Natural killer cell (primary cell): ENCODE results near the gene NCAM1. TPM values are rescaled to one million over a fixed set of nuclear protein-coding genes. Genes with fewer than 3 reads are reported as not detected.

Experiments
- ATAC-seq, 3 donors: fragments of 150-1000 bp in 2 of 3; fragments of 200-7000 bp in 1 of 3; cut with Tn5 transposase; 1 replicate in 1 of 3; 2 replicates in 2 of 3; pipeline ENCODE4 v1.10.0; 2021; ENCODE audit warnings: mild to moderate bottlenecking in 2 of 3, moderate library complexity in 2 of 3
- DNase-seq, 2 donors: peaks; one replicate each; pipeline versions ENCODE4 v3.0.0 to v3.0.0-alpha.2; 2013 to 2021; ENCODE audit warnings: mixed read lengths in 1 of 2
- H3K27ac ChIP-seq: one replicate; pipeline ENCODE4 v1.5.1; 2013; ENCODE audit warnings: mild to moderate bottlenecking, low read length
- H3K27me3 ChIP-seq: one replicate; pipeline ENCODE4 v1.6.1; 2013; ENCODE audit warnings: low read length; ENCODE audit not compliant: control insufficient read depth, insufficient read depth
- H3K36me3 ChIP-seq: one replicate; pipeline ENCODE4 v1.6.1; 2013; ENCODE audit warnings: low read length; ENCODE audit not compliant: control insufficient read depth, insufficient read depth
- H3K4me1 ChIP-seq: one replicate; pipeline ENCODE4 v1.6.1; 2013; ENCODE audit warnings: low read length; ENCODE audit not compliant: control insufficient read depth, insufficient read depth
- H3K4me3 ChIP-seq: one replicate; pipeline ENCODE4 v1.5.1; 2013; ENCODE audit warnings: low read length
- H3K9me3 ChIP-seq: one replicate; pipeline ENCODE4 v1.6.1; 2013; ENCODE audit warnings: low read length; ENCODE audit not compliant: control insufficient read depth, insufficient read depth
- H3K27ac Mint-ChIP-seq, 2 donors: one replicate each; pipeline ENCODE4 v1.8.0; 2022; ENCODE audit warnings: mild to moderate bottlenecking in 2 of 2, mixed read lengths in 2 of 2, moderate library complexity in 1 of 2
- H3K27me3 Mint-ChIP-seq, 2 donors: one replicate each; pipeline ENCODE4 v1.8.0; 2022; ENCODE audit warnings: low read depth in 2 of 2, mixed read lengths in 2 of 2
- H3K36me3 Mint-ChIP-seq: one replicate; pipeline ENCODE4 v1.8.0; 2022; ENCODE audit warnings: mixed read lengths
- H3K4me1 Mint-ChIP-seq, 2 donors: one replicate each; pipeline ENCODE4 v1.8.0; 2022; ENCODE audit warnings: mixed read lengths in 2 of 2
- H3K4me3 Mint-ChIP-seq: one replicate; pipeline ENCODE4 v1.8.0; 2022; ENCODE audit warnings: mild to moderate bottlenecking, moderate library complexity, mixed read lengths
- H3K9me3 Mint-ChIP-seq, 2 donors: one replicate each; pipeline ENCODE4 v1.8.0; 2022; ENCODE audit warnings: mixed read lengths in 2 of 2
- WGBS: methylation state at CpG from one replicate; pipeline ENCODE4 v1.1.7; 2013; ENCODE audit warnings: missing lambda C conversion rate; ENCODE audit not compliant: insufficient coverage; 5-methylcytosine and 5-hydroxymethylcytosine counted together
- intact Hi-C: fragments of 100-400 bp; cut with micrococcal nuclease; formaldehyde crosslinking; loops from one replicate; pipeline ENCODE4 v1.14.2; 2022
- total RNA-seq, 4 donors: library from RNA; stranded (reverse); fragments of 120-200 nt in 1 of 4; gene quantifications; one replicate each; pipeline versions ENCODE4 v1.2.3 to v1.2.4, GENCODE V29; 2013 to 2022
- TF ChIP-seq, protein P1 (sequence below): fragments of 200-600 bp; IDR thresholded peaks from one replicate; pipeline ENCODE4 v1.8.0; 2022; ENCODE audit warnings: antibody characterized with exemption

NCAM1 gene
- total RNA-seq, 3 donors from 2014 or later (not counting 1 experiment from before 2014, with no cell fraction given) = 129 to 208 (median 187) TPM

DNA sequence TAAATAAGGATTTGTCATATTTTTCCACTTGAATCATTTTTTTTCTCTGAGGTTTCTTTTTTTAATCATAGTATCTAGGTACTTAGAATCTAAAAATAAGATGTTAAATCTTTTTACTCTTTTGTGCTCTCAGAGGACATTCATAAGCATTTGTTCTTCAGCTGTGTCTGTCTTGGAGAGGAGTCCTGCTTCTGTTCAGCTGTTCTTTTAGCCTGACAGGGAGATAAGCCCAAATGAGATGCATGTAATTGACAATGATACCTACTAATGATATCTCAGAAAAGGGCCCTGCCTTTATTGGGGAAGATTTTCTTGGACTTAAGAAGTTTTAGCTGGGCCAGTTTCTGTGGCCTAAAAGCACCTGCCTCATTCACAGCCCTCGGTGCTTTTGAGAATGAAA, 156.9 kb downstream of the NCAM1 start:
- Histone ChIP-seq H3K27ac (no peak overlapping the region), H3K4me3 (no peak overlapping the region), H3K9me3 (no peaks in the 10 kb centered on the region), H3K4me1 (no peaks in the 10 kb centered on the region), H3K36me3 (no peaks in the 10 kb centered on the region), H3K27me3 (no peaks in the 10 kb centered on the region)
- WGBS = 88% methylated on average over 1 of the region's 1 CpG
- Mint-ChIP-seq H3K27me3 (no peaks in the 10 kb centered on the region), H3K4me1 (peaks cover 18 to 22% of the 10 kb centered on the region in 2 donors), H3K27ac (no peak overlapping the region), H3K9me3 (no peaks in the 10 kb centered on the region), H3K4me3 (no peak overlapping the region), H3K36me3 (no peaks in the 10 kb centered on the region)
- DNase-seq = no peak
- ATAC-seq = no peak
- intact Hi-C loops = no loop called here
- TF ChIP-seq, protein P1, sequence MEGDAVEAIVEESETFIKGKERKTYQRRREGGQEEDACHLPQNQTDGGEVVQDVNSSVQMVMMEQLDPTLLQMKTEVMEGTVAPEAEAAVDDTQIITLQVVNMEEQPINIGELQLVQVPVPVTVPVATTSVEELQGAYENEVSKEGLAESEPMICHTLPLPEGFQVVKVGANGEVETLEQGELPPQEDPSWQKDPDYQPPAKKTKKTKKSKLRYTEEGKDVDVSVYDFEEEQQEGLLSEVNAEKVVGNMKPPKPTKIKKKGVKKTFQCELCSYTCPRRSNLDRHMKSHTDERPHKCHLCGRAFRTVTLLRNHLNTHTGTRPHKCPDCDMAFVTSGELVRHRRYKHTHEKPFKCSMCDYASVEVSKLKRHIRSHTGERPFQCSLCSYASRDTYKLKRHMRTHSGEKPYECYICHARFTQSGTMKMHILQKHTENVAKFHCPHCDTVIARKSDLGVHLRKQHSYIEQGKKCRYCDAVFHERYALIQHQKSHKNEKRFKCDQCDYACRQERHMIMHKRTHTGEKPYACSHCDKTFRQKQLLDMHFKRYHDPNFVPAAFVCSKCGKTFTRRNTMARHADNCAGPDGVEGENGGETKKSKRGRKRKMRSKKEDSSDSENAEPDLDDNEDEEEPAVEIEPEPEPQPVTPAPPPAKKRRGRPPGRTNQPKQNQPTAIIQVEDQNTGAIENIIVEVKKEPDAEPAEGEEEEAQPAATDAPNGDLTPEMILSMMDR = no peak

DNA sequence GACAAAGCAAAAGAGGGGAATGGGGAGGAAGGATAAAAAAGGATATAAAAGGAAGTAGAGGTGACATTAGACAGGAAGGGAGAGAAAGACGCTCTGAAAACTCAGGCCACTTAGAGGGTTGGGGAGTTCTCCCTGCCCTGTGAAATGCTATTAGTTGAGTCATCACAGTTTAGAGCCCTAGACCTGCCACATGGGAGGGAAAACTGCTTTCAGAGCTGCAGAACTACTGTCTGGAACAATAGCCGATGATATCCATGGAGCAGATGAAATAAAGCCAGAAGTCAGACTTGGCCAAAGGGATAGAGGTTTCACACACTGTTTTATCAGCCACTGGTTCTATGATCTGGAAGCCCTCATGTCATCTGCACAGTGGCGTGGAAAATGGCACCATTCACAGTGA, 157.9 kb downstream of the NCAM1 start:
- TF ChIP-seq, protein P1 = no peak
- intact Hi-C loops = no loop called here
- no peaks in the 10 kb centered on the region for H3K9me3 ChIP-seq
- WGBS = 72% methylated on average over 3 of the region's 3 CpGs
- Mint-ChIP-seq H3K4me1 (peaks cover 23 to 26% of the 10 kb centered on the region in 2 donors), H3K9me3 (no peaks in the 10 kb centered on the region), H3K4me3 (no peak overlapping the region), H3K27ac (no peak overlapping the region), H3K27me3 (no peaks in the 10 kb centered on the region), H3K36me3 (no peaks in the 10 kb centered on the region)
- H3K4me1 ChIP-seq = no peaks in the 10 kb centered on the region
- ATAC-seq (no peak), DNase-seq (no peak)
- no peaks in the 10 kb centered on the region for H3K36me3 ChIP-seq
- no peak overlapping the region for H3K4me3 ChIP-seq
- H3K27ac ChIP-seq = no peak overlapping the region
- no peaks in the 10 kb centered on the region for H3K27me3 ChIP-seq

DNA sequence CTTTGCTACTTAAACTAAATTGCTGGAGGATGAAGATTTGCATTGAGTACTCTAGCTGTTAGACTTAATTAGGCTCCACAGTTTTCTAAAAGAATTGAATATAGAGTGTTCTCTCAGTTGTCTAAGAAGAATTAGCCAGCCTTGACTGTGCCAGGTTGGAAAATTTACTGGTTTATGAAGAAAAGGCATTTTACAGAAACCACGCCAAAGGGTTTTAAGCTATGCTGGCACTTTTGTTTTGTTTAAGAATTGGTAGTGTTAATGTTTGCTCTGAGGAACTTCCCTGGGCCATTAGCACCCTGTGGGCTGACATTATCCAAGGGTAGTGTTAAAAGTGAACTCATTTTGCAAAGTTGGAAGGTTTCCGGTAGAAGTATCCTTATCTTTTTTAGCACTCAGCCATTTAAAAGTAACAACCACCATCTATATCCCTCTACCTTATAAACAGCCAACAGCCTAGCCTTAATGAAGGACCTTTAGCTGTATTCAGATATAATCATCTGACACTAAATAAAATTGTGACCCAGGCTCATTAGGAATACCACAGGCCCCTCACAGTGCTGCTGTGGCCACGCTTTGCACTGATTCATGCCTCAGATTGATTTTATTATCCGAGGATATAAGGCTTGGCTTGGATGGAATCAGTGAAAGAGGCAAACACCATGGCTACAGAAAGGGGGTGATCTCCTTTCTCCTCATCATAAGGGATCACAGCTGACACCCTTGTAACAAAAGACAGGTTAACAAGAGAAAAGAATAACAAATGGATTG, 158.9 kb downstream of the NCAM1 start:
- WGBS = 96% methylated on average over 4 of the region's 4 CpGs
- Histone ChIP-seq H3K27me3 (no peaks in the 10 kb centered on the region), H3K4me3 (no peak overlapping the region), H3K4me1 (no peaks in the 10 kb centered on the region), H3K27ac (no peak overlapping the region), H3K9me3 (no peaks in the 10 kb centered on the region), H3K36me3 (no peaks in the 10 kb centered on the region)
- intact Hi-C loops = no loop called here
- Mint-ChIP-seq H3K36me3 (no peaks in the 10 kb centered on the region), H3K27ac (no peak overlapping the region), H3K4me1 (peaks cover 27 to 29% of the 10 kb centered on the region in 2 donors), H3K27me3 (no peaks in the 10 kb centered on the region), H3K4me3 (no peak overlapping the region), H3K9me3 (no peaks in the 10 kb centered on the region)
- DNase-seq (no peak), ATAC-seq (no peak)
- TF ChIP-seq, protein P1 = no peak

DNA sequence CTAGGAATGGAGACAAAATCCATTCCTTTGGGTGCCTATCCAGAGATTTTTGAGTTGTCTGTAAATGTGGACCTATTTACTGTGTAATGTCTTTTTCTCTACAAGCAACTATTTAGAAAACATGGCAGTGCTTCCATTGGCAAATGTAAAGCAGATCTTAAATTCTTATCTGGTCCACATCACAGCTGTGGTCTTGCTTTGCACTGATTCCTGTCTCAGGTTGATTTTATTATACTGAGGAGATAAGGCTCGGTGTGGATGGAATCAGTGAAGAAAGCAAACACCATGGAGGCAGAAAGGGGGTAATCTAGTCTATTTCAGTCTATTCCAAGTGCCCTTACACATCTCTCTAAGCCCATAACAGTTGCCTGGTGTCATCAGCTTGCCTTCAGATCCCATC, 160.5 kb downstream of the NCAM1 start:
- DNase-seq (no peak), ATAC-seq (no peak)
- Mint-ChIP-seq H3K27me3 (no peaks in the 10 kb centered on the region), H3K4me3 (no peak overlapping the region), H3K4me1 (peaks cover 27 to 29% of the 10 kb centered on the region in 2 donors), H3K27ac (no peak overlapping the region), H3K9me3 (no peaks in the 10 kb centered on the region), H3K36me3 (no peaks in the 10 kb centered on the region)
- Histone ChIP-seq H3K4me1 (no peaks in the 10 kb centered on the region), H3K4me3 (no peak overlapping the region), H3K9me3 (no peaks in the 10 kb centered on the region), H3K36me3 (no peaks in the 10 kb centered on the region), H3K27ac (no peak overlapping the region), H3K27me3 (no peaks in the 10 kb centered on the region)
- TF ChIP-seq, protein P1 = no peak
- 20% methylated on average over 1 of the region's 1 CpG for WGBS
- intact Hi-C loops = no loop called here
